NCI-H774 (cell line): ENCODE results near the gene GPATCH11.

Source experiments
- DNase-seq: peaks from one replicate; lab custom pipeline; 2025; lab: John Stamatoyannopoulos, UW

The GPATCH11 gene

DNA sequence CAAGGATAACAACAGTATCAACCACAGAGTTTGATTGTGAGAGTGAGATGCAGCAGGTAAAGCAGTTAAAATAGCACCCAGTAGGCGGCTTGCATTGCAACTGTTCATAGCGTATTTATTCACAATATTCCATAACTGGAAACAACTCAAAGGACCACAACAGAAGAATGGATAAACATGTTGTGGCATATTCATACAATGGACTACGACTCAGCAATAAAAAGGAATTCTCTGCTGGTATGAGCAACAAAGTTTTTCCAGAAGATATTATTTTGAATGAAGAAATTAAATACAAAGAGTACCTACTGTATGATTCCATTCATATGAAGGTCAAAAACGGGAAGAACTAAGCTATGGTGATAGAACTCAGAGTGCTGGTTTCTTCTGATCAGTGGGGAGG lies 25.2 kb downstream of the GPATCH11 start:
- no peak for DNase-seq

DNA sequence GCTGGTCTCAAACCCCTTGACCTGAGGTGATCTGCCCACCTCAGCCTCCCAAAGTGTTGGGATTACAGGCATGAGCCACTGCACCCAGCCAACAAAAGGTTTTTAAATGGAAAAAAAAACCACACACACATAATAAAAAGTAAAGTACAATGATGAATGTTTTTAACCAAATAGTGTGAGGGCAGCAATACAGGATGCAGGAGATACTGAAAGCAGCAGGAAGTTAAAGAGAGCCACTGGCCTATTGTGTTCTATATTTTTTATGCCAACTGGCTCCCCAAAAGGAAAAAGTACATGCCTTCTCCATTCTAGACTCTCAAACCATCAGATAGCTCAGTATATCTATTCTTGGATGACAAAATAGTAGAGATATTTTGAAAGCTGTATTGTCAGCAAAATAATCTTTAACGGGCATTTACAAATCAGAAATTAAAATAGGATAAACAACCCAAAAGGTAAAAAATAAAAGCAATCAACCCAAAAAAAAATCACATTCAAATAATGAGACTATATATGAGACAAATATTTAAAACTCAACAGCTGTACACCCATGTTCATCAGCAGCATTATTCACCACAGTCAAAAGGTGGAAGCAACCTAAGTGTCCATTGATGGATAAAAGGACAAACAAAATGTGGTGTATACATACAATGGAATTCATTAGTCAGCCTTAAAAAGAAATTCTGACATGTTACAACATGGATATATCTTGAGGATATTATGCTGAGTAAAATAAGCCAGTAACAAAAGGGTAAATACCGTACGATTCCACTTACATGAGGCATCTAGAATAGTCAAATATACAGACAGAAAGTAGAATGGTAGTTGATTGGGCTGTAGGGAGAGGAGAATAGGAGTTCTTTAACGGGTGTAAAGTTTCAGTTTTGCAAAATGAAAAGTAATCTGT lies 26.2 kb downstream of the GPATCH11 start:
- no peak for DNase-seq

GRCh38 chr2:37111958-37112357 lies 27.6 kb downstream of the GPATCH11 start:
- DNase-seq: no peak

DNA sequence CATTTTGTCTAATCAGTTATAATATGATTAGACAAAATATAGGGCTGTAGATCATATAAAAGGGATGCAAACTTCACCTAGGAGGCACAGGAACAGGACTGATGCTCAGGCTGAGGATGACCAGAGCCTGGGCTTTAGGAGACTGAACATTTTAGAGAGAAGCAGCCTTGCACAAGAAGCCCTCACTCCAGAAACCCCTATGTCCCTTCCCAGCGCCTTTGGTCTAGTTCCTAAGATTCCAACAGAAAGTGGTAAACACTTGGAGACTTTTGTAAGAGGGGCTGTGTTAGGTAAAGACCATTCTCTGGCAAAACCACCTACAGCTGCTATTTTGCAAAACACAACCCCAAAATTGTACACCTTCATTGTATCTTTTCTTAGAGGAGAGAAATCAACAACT lies 33.2 kb downstream of the GPATCH11 start:
- DNase-seq: no peak

GRCh38 chr2:37119157-37119556 lies 34.8 kb downstream of the GPATCH11 start:
- no peak for DNase-seq

- DNase-seq: no peak
Measured at GRCh38 chr2:37125416-37125815, 41.1 kb downstream of the GPATCH11 start.

DNA sequence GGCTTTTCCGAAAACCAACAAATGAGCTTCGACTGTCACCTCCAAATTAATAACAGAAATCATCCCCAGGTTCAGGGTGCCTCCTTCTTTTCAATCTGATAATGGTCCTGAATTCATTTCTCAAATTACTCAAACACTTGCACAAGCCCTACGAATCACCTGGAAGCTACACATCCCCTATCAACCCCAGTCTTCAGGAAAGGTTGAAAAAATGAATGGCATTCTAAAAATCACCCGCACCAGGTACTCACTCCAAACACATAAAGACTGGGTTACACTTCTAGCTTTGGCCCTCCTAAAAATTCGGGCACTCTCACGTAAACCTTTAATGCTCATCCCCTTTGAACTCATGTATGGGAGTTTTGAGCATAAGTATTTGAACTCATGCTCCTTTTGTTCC lies 48.6 kb downstream of the GPATCH11 start:
- no peak for DNase-seq

DNA sequence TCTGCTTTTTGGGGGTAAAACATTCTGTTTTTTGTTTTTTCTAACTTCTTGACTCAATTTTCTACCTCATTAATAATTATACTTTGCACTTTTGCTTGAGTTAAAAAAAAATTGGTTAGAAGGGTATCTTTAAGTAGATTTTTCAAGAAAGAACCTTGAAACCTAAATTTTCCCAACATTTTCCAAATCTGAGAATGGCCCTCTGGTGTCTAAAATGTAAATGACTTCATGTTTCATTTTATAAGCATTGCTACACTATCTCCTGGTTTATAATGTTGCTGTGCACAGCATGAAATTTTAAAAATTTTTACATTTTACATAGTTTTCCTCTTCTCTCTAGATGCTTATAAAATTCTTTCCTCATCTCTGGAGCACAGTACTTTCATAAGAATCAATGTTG lies 58.2 kb downstream of the GPATCH11 start:
- DNase-seq: no peak

- no peak for DNase-seq
Measured at GRCh38 chr2:37143974-37144373, 59.7 kb downstream of the GPATCH11 start.

DNA sequence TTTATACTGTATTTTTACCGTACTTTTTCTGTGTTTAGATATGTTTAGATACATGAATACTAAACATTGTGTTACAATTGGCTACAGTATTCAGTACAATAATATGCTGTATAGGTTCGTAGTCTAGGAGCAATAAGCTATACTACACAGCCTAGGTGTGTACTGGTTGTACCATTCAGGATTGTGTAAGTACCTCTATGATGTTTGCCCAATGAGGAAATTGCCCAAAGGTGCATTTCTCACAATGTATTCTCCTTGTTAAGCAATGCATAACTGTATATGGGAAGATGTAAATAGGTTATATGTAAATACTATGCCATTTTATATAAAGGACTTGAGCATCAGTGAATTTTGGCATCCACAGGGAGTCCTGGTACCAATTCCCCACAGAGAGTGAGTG lies 61.7 kb downstream of the GPATCH11 start:
- no peak for DNase-seq

DNA sequence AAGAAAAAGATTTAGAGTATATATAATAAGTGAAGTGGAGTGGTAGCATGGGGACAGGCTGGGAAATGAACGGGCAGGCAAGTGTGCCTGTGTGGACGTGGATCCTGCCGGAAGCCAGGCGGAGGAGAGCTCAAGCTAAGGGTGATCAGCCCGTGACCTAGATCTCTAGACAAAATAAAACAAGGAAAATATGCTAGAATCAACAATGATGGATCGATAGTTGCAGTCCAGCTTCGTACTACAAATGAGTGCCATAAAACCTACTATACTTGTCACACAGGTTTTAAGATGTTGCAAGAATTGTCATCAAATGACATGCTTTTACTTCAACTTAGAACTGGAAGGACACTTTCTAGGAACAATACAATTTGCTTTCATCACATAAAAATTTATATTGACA lies 64.0 kb downstream of the GPATCH11 start:
- no peak for DNase-seq
